HG02885 (cell line): ENCODE results near the gene AKAP7.
"Not testable (repeated sequence)": the region's sequence is repeated elsewhere in the genome, so short reads cannot be mapped to it uniquely, and the experiment has no call there.

Source experiments
- ATAC-seq: cut with Tn5 transposase; IDR thresholded peaks from one replicate; pipeline ENCODE4 v1.9.1; 2021; ENCODE audit warnings: mild to moderate bottlenecking; ENCODE audit not compliant: unreplicated experiment, poor library complexity

The AKAP7 gene

GRCh38 chr6:131135244-131136020 lies at the start of gene AKAP7:
Gene AKAP7 (plus strand): TSS chr6:131135467. CDS start chr6:131135764, 297 bp downstream.
- peak; percentile 86 for ATAC-seq

GRCh38 chr6:131090339-131090738 lies 44.9 kb upstream of the AKAP7 start:
- ATAC-seq: not testable (repeated sequence)

GRCh38 chr6:131091944-131092343 lies 43.3 kb upstream of the AKAP7 start:
- not testable (repeated sequence) for ATAC-seq

- ATAC-seq: no peak
Observed at GRCh38 chr6:131093334-131093733, 41.9 kb upstream of the AKAP7 start.

GRCh38 chr6:131096786-131097185 lies 38.5 kb upstream of the AKAP7 start:
- ATAC-seq: no peak

- no peak for ATAC-seq
Observed at GRCh38 chr6:131101911-131102680, 33.2 kb upstream of the AKAP7 start.

- ATAC-seq: no peak
Observed at GRCh38 chr6:131103296-131103695, 32.0 kb upstream of the AKAP7 start.

GRCh38 chr6:131103901-131104300 lies 31.4 kb upstream of the AKAP7 start:
- no peak for ATAC-seq

GRCh38 chr6:131107151-131107550 lies 28.1 kb upstream of the AKAP7 start:
- ATAC-seq: peak; percentile 46

- no peak for ATAC-seq
Observed at GRCh38 chr6:131112249-131112648, 23.0 kb upstream of the AKAP7 start.

- ATAC-seq: no peak
Observed at GRCh38 chr6:131115651-131116050, 19.6 kb upstream of the AKAP7 start.

- ATAC-seq: no peak
Observed at GRCh38 chr6:131116321-131116720, 18.9 kb upstream of the AKAP7 start.

- peak; percentile 52 for ATAC-seq
Observed at GRCh38 chr6:131116755-131117360, 18.4 kb upstream of the AKAP7 start.

GRCh38 chr6:131117878-131118277 lies 17.4 kb upstream of the AKAP7 start:
- no peak for ATAC-seq

GRCh38 chr6:131122007-131122406 lies 13.3 kb upstream of the AKAP7 start:
- ATAC-seq: no peak

GRCh38 chr6:131122516-131122915 lies 12.8 kb upstream of the AKAP7 start:
- no peak for ATAC-seq

GRCh38 chr6:131124336-131125071 lies 10.8 kb upstream of the AKAP7 start:
- ATAC-seq: no peak

- no peak for ATAC-seq
Observed at GRCh38 chr6:131125431-131125830, 9.8 kb upstream of the AKAP7 start.

GRCh38 chr6:131129689-131130553 lies 5.3 kb upstream of the AKAP7 start:
- no peak for ATAC-seq

- no peak for ATAC-seq
Observed at GRCh38 chr6:131130554-131130940, 4.7 kb upstream of the AKAP7 start.
